NCI-H2227 (cell line): ENCODE measurements around the gene RPS6KB2.
A peak's percentile ranks its signal among the peaks of the same experiment; 100 is the strongest.
"Not testable (repeated sequence)": the region's sequence is repeated elsewhere in the genome, so short reads cannot be mapped to it uniquely, and the experiment has no call there.

ENCODE experiments used
- DNase-seq: peaks from one replicate; lab custom pipeline; 2025; ENCODE audit not compliant: unreplicated experiment; lab: John Stamatoyannopoulos, UW

RPS6KB2 gene

GRCh38 chr11:67465530-67465929, 37.2 kb downstream of the RPS6KB2 start:
- DNase-seq, result not testable (repeated sequence)

GRCh38 chr11:67466367-67466766, 38.1 kb downstream of the RPS6KB2 start:
- no peak for DNase-seq

- no peak for DNase-seq
These were observed 38.9 kb downstream of the RPS6KB2 start for GRCh38 chr11:67466962-67467771.

GRCh38 chr11:67468056-67468455, 39.8 kb downstream of the RPS6KB2 start:
- no peak for DNase-seq

GRCh38 chr11:67468456-67468758, 40.1 kb downstream of the RPS6KB2 start:
- no peak for DNase-seq

GRCh38 chr11:67468759-67469507, 40.6 kb downstream of the RPS6KB2 start, which contains the start of gene TMEM134:
Gene TMEM134 (minus strand): TSS chr11:67469251. CDS start chr11:67469192, 59 bp downstream.
- peak; percentile 95 for DNase-seq

- no peak for DNase-seq
These were observed 41.2 kb downstream of the RPS6KB2 start for GRCh38 chr11:67469508-67469811.

GRCh38 chr11:67470337-67471002, 42.2 kb downstream of the RPS6KB2 start:
- DNase-seq, result no peak

GRCh38 chr11:67472882-67473281, 44.6 kb downstream of the RPS6KB2 start:
- DNase-seq, result no peak

GRCh38 chr11:67476692-67477091, 48.4 kb downstream of the RPS6KB2 start:
- not testable (repeated sequence) for DNase-seq

GRCh38 chr11:67477344-67478050, 49.2 kb downstream of the RPS6KB2 start:
- not testable (repeated sequence) for DNase-seq

GRCh38 chr11:67482275-67482826, 54.1 kb downstream of the RPS6KB2 start:
- DNase-seq, result no peak

GRCh38 chr11:67482827-67483798, 54.8 kb downstream of the RPS6KB2 start, which contains the start of gene AIP:
Gene AIP (plus strand): TSS chr11:67483026. CDS start chr11:67483159, 133 bp downstream.
- peak; percentile 99 for DNase-seq

- DNase-seq, result no peak
These were observed 55.8 kb downstream of the RPS6KB2 start for GRCh38 chr11:67483831-67484665.

- DNase-seq, result no peak
These were observed 56.6 kb downstream of the RPS6KB2 start for GRCh38 chr11:67484847-67485311.
